ENCODE measurements around the gene SLC4A1. TPM values are rescaled to one million over a fixed set of nuclear protein-coding genes. Genes with fewer than 3 reads are reported as not detected.

Gene SLC4A1
- polyA plus RNA-seq, 2 of the 4 experiments (the other 2 are of a cell fraction): not detected

DNA sequence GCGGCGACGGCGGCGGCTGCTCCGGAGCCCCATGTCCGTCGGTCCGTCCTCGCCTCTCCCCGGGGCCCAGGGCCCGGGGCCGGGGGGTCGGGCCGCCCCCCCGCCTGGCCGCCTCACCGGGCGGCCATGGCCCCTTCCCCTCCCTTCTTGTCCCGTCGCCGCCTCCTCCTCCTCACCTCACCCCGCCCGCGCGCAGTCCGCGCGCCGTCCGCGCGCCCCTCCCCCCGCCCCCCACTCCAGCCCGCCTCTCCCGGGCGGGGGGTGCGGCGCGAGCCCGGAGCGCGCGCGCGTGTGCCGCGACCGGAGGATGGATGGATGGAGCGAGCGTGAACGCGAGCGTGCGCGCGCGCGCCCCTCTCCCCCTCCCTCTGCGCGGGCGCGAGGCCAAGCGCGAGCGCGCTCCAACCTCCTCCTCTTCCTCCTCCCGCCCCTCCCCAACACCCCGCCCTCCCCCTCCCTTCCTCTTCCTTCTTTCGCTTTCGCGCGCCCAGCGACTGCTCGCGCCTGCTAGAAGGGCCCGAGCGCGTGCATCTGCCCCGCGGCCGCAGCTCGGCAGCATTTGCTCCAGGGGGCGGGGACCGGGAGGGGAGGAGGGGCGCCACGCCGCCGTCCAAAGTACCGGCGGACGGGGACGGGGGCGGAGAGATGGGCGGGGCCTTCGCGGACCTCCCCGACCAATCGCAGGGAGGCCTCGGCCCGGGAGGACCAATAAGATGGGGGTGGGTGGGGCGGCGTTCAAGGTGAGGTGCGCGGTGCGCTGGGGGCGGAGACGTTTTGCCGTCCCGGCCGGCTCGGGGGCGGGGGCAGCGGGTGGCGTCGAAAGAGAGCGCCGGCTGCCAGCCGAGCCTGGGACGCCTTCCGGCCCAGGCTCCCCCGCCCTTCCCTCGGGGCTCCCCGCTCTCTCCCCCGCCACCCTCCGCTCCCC lies 68.1 kb downstream of the SLC4A1 start, which contains the start of gene ATXN7L3 (continued):
- no peak for TF ChIP-seq RCOR1 (IDR thresholded peaks at IDR 0.05; ENCODE audit: low read depth, low read length)
- TF ChIP-seq KDM5A (IDR thresholded peaks at IDR 0.05): no peak
- TF ChIP-seq ZC3H11A (IDR thresholded peaks at IDR 0.05): no peak
- TF ChIP-seq HES2 (IDR thresholded peaks at IDR 0.05): no peak
- no peak for TF ChIP-seq HOXA7 (CRISPR knock-in tag; IDR thresholded peaks at IDR 0.05)
- no peak for TF ChIP-seq CEBPB (IDR thresholded peaks at IDR 0.05)
- TF ChIP-seq RAD21 (conservative IDR thresholded peaks at IDR 0.05 in 1 of 2, IDR thresholded peaks at IDR 0.05 in 1 of 2): no peak
- no peak for TF ChIP-seq EHF (CRISPR knock-in tag; IDR thresholded peaks at IDR 0.05)
- no peak for TF ChIP-seq RARB (CRISPR knock-in tag; IDR thresholded peaks at IDR 0.05)
- TF ChIP-seq ELK1 (IDR thresholded peaks at IDR 0.05; ENCODE audit: low read depth, low read length): no peak
- peak; percentile 70 for TF ChIP-seq BCL3 (IDR thresholded peaks at IDR 0.05)
- no peak for TF ChIP-seq TFCP2L1 (CRISPR knock-in tag; IDR thresholded peaks at IDR 0.05)
- TF ChIP-seq JUN (IDR thresholded peaks at IDR 0.05): peak; percentile 72 to 75; a peak in 4 of 5 replicates
- TF ChIP-seq, protein P1, sequence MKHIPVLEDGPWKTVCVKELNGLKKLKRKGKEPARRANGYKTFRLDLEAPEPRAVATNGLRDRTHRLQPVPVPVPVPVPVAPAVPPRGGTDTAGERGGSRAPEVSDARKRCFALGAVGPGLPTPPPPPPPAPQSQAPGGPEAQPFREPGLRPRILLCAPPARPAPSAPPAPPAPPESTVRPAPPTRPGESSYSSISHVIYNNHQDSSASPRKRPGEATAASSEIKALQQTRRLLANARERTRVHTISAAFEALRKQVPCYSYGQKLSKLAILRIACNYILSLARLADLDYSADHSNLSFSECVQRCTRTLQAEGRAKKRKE (CRISPR knock-in tag; IDR thresholded peaks at IDR 0.05; ENCODE audit: low read depth): no peak
- TF ChIP-seq PHF8 (IDR thresholded peaks at IDR 0.05; ENCODE audit: borderline replicate concordance, low read depth): no peak; the same call in 1 of the 2 replicates
- TF ChIP-seq NPAS2 (CRISPR knock-in tag; IDR thresholded peaks at IDR 0.05; ENCODE audit: borderline replicate concordance): no peak
- TF ChIP-seq HOXB13 (CRISPR knock-in tag; IDR thresholded peaks at IDR 0.05; ENCODE audit: low read depth): no peak
- no peak for TF ChIP-seq FOSB (CRISPR knock-in tag; IDR thresholded peaks at IDR 0.05)
- TF ChIP-seq ZSCAN20 (CRISPR knock-in tag; IDR thresholded peaks at IDR 0.05): no peak
- no peak for TF ChIP-seq TP53 (CRISPR knock-in tag; IDR thresholded peaks at IDR 0.05)
- no peak for TF ChIP-seq HEYL (CRISPR knock-in tag; IDR thresholded peaks at IDR 0.05)
- TF ChIP-seq CBX8 (IDR thresholded peaks at IDR 0.05): no peak
- TF ChIP-seq, protein P2, sequence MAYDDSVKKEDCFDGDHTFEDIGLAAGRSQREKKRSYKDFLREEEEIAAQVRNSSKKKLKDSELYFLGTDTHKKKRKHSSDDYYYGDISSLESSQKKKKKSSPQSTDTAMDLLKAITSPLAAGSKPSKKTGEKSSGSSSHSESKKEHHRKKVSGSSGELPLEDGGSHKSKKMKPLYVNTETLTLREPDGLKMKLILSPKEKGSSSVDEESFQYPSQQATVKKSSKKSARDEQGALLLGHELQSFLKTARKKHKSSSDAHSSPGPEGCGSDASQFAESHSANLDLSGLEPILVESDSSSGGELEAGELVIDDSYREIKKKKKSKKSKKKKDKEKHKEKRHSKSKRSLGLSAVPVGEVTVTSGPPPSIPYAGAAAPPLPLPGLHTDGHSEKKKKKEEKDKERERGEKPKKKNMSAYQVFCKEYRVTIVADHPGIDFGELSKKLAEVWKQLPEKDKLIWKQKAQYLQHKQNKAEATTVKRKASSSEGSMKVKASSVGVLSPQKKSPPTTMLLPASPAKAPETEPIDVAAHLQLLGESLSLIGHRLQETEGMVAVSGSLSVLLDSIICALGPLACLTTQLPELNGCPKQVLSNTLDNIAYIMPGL (CRISPR knock-in tag; IDR thresholded peaks at IDR 0.05; ENCODE audit: borderline replicate concordance): no peak
